CD8-positive, alpha-beta memory T cell (primary cell): ENCODE measurements around the gene CTNNA3. TPM values are rescaled to one million over a fixed set of nuclear protein-coding genes. Genes with fewer than 3 reads are reported as not detected.
A peak's percentile ranks its signal among the peaks of the same experiment; 100 is the strongest.
"Not testable (repeated sequence)": the region's sequence is repeated elsewhere in the genome, so short reads cannot be mapped to it uniquely, and the experiment has no call there.

Source experiments
- CTCF ChIA-PET: fragments of 350-600 bp; sonication (Branson Sonifier 250); formaldehyde crosslinking; loops from one replicate; lab custom pipeline; 2021; ENCODE audit warnings: antibody characterized with exemption; lab: Charles Lee
- POLR2A ChIA-PET: fragments of 350-600 bp; sonication (Branson Sonifier 250); formaldehyde crosslinking; loops from one replicate; lab custom pipeline; 2021; ENCODE audit warnings: antibody characterized with exemption; lab: Charles Lee
- DNase-seq, 5 donors: peaks; one replicate each; pipeline versions ENCODE4 v3.0.0 to v3.0.0-alpha.2; 2020 to 2022; ENCODE audit warnings: mixed read lengths in 1 of 5
- H3K27ac ChIP-seq: one replicate; pipeline ENCODE4 v1.7.0; 2013; ENCODE audit warnings: low read depth, mild to moderate bottlenecking, low read length, moderate library complexity
- H3K27me3 ChIP-seq: 2 replicates; pipeline ENCODE4 v1.7.0; 2013; ENCODE audit warnings: low read length, mild to moderate bottlenecking; ENCODE audit not compliant: insufficient read depth, poor library complexity, severe bottlenecking
- H3K36me3 ChIP-seq: 2 replicates; pipeline ENCODE4 v1.7.0; 2013; ENCODE audit warnings: mild to moderate bottlenecking, low read length, moderate library complexity; ENCODE audit not compliant: insufficient read depth
- H3K4me1 ChIP-seq: 2 replicates; pipeline ENCODE4 v1.7.0; 2013; ENCODE audit warnings: mild to moderate bottlenecking, low read length, moderate library complexity; ENCODE audit not compliant: insufficient read depth
- H3K4me3 ChIP-seq: 2 replicates; pipeline ENCODE4 v1.7.0; 2013; ENCODE audit warnings: mild to moderate bottlenecking, low read length
- H3K9me3 ChIP-seq: 2 replicates; pipeline ENCODE4 v1.7.0; 2013; ENCODE audit warnings: mild to moderate bottlenecking, low read length
- H3K27ac Mint-ChIP-seq, 8 donors: one replicate each; pipeline ENCODE4 v1.8.0; 2020 to 2021; ENCODE audit warnings: mixed read lengths in 8 of 8, mild to moderate bottlenecking in 6 of 8, inconsistent platforms in 3 of 8, moderate library complexity in 3 of 8
- H3K27me3 Mint-ChIP-seq, 2 donors: one replicate each; pipeline ENCODE4 v1.8.0; 2020 to 2021; ENCODE audit warnings: mixed read lengths in 2 of 2, mild to moderate bottlenecking in 1 of 2, moderate library complexity in 1 of 2
- H3K36me3 Mint-ChIP-seq, 3 donors: one replicate each; pipeline ENCODE4 v1.8.0; 2020 to 2021; ENCODE audit warnings: mixed read lengths in 3 of 3, inconsistent platforms in 1 of 3, mild to moderate bottlenecking in 1 of 3
- H3K4me1 Mint-ChIP-seq, 3 donors: one replicate each; pipeline ENCODE4 v1.8.0; 2020 to 2021; ENCODE audit warnings: mixed read lengths in 3 of 3, inconsistent platforms in 1 of 3, mild to moderate bottlenecking in 1 of 3
- H3K4me3 Mint-ChIP-seq, 7 donors: one replicate each; pipeline ENCODE4 v1.8.0; 2020 to 2021; ENCODE audit warnings: mixed read lengths in 7 of 7, mild to moderate bottlenecking in 6 of 7, moderate library complexity in 4 of 7, inconsistent platforms in 2 of 7
- H3K9me3 Mint-ChIP-seq, 5 donors: one replicate each; pipeline ENCODE4 v1.8.0; 2020 to 2022; ENCODE audit warnings: mixed read lengths in 5 of 5, mild to moderate bottlenecking in 3 of 5, moderate library complexity in 2 of 5, inconsistent platforms in 1 of 5
- polyA plus RNA-seq: library from polyadenylated mRNA; unstranded; fragments of 300-500 nt; fragmentation: Illumina TruSeq; gene quantifications from one replicate; pipeline ENCODE4 v1.2.3, GENCODE V29; 2021
- total RNA-seq, 2 experiments: library from RNA; stranded (reverse); gene quantifications; one replicate each; pipeline ENCODE4 v1.2.3, GENCODE V29; 2021

The CTNNA3 gene
- total and polyA plus RNA-seq, 3 experiments from 2014 or later, result 0.92 TPM; not detected in 2

DNA sequence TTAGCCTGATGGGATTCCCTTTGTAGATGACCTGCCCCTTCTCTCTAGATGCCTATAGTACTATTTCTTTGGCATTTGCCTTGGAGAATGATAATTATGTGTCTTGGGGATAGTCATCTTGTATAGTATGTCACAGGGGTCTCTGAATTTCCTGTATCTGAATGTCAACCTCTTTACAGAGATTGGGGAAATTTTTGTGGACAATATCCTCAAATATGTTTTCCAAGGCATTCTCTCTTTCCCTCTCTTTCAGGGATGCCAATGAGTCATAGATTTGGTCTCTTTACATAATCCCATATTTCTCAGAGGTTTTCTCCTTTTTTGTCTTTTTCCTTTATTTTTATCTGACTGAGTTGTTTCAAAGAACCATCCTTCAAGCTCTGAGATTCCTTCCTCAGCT, 99.4 kb downstream of the CTNNA3 start:
- H3K27ac ChIP-seq, result no peak overlapping the region
- H3K9me3 ChIP-seq, result no peaks in the 10 kb centered on the region
- no peaks in the 10 kb centered on the region for H3K4me1 ChIP-seq
- Mint-ChIP-seq H3K4me3 (no peak overlapping the region), H3K27me3 (peaks cover 11 to 24% of the 10 kb centered on the region in 2 donors), H3K9me3 (peaks cover 0 to 11% (median 10%) of the 10 kb centered on the region in 5 donors), H3K36me3 (peaks cover 0 to 13% (median 2%) of the 10 kb centered on the region in 3 donors), H3K4me1 (no peaks in the 10 kb centered on the region), H3K27ac (no peak overlapping the region)
- H3K4me3 ChIP-seq, result no peak overlapping the region
- CTCF ChIA-PET, result no interaction called here
- peaks cover 5% of the 10 kb centered on the region for H3K27me3 ChIP-seq
- H3K36me3 ChIP-seq, result no peaks in the 10 kb centered on the region
- POLR2A ChIA-PET, result no interaction called here
- DNase-seq, result no peak

- H3K27me3 Mint-ChIP-seq, result peaks cover 5 to 25% of the 10 kb centered on the region in 2 donors
- H3K9me3 Mint-ChIP-seq, result peaks cover 22 to 44% (median 44%) of the 10 kb centered on the region in 5 donors
- peaks cover 0 to 6% (median under 1%) of the 10 kb centered on the region in 3 donors for H3K36me3 Mint-ChIP-seq
- no peak overlapping the region for H3K27ac Mint-ChIP-seq
- H3K4me3 Mint-ChIP-seq, result no peak overlapping the region
- Histone ChIP-seq H3K27ac (no peak overlapping the region), H3K4me1 (no peaks in the 10 kb centered on the region), H3K9me3 (no peaks in the 10 kb centered on the region), H3K36me3 (no peaks in the 10 kb centered on the region), H3K27me3 (no peaks in the 10 kb centered on the region), H3K4me3 (no peak overlapping the region)
- H3K4me1 Mint-ChIP-seq, result no peaks in the 10 kb centered on the region
- POLR2A ChIA-PET, result no interaction called here
- CTCF ChIA-PET, result no interaction called here
- DNase-seq, result no peak
These were observed 108.2 kb downstream of the CTNNA3 start for GRCh38 chr10:67587771-67588170.

- ChIA-PET CTCF (no interaction called here), POLR2A (no interaction called here)
- DNase-seq, result no peak
- Histone ChIP-seq H3K4me3 (no peak overlapping the region), H3K27me3 (no peaks in the 10 kb centered on the region), H3K9me3 (no peaks in the 10 kb centered on the region), H3K4me1 (no peaks in the 10 kb centered on the region), H3K36me3 (no peaks in the 10 kb centered on the region), H3K27ac (no peak overlapping the region)
- Mint-ChIP-seq H3K4me3 (no peak overlapping the region), H3K9me3 (peaks cover 0 to 4% (median 2%) of the 10 kb centered on the region in 5 donors), H3K27me3 (no peaks in the 10 kb centered on the region), H3K27ac (peak overlapping the region in 1 of 8 donors; percentile 5), H3K4me1 (no peaks in the 10 kb centered on the region), H3K36me3 (no peaks in the 10 kb centered on the region)
These were observed 120.5 kb downstream of the CTNNA3 start for GRCh38 chr10:67575532-67575931.

DNA sequence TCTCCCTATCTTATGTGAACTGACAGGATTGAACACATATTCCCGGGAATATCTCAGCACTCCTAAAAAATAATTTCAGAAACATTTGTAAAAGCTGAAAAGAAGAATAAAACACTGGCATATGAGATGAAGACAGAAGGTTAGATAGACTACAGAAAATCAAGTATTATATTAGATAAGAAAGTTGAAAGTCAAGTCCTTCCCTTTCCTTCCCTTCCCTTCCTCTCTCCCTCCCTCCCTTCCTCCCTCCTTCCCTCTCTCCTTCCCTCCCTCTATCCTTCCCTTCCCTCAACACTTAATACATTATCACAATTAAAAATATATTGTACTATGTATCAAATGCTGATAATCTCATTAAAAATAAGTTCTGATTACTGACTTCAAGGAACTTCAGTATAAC, 122.5 kb downstream of the CTNNA3 start:
- no peak for DNase-seq
- Histone ChIP-seq H3K36me3 (no peaks in the 10 kb centered on the region), H3K27ac (no peak overlapping the region), H3K4me1 (no peaks in the 10 kb centered on the region), H3K4me3 (no peak overlapping the region), H3K27me3 (no peaks in the 10 kb centered on the region), H3K9me3 (no peaks in the 10 kb centered on the region)
- Mint-ChIP-seq H3K4me1 (no peaks in the 10 kb centered on the region), H3K9me3 (no peaks in the 10 kb centered on the region), H3K27me3 (no peaks in the 10 kb centered on the region), H3K27ac (no peak overlapping the region), H3K36me3 (no peaks in the 10 kb centered on the region), H3K4me3 (no peak overlapping the region)
- POLR2A ChIA-PET, result no interaction called here
- CTCF ChIA-PET, result no interaction called here

DNA sequence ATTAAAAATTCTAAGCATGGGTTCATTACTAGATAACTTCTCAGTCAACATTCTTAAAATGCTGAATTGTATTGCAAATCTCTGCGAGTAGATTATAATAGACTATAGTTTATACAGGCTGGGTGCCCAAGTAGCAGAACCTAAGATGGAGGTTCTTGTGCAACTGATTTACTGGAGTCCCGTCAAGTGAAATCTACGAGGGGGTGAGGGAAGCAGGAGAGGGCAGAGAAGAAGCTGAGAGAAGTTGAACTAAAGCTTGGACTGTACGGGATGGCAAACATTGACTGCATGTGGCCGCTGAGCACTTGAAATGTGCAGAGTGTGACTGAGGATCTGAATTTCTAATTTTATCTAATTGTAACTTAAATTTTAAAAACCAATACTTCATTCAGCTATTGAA, 124.5 kb downstream of the CTNNA3 start:
- H3K4me1 Mint-ChIP-seq, result no peaks in the 10 kb centered on the region
- no peak overlapping the region for H3K4me3 Mint-ChIP-seq
- no peak overlapping the region for H3K27ac Mint-ChIP-seq
- Histone ChIP-seq H3K9me3 (no peaks in the 10 kb centered on the region), H3K36me3 (no peaks in the 10 kb centered on the region), H3K27ac (no peak overlapping the region), H3K27me3 (no peaks in the 10 kb centered on the region), H3K4me1 (no peaks in the 10 kb centered on the region), H3K4me3 (no peak overlapping the region)
- no peaks in the 10 kb centered on the region for H3K36me3 Mint-ChIP-seq
- no peak for DNase-seq
- ChIA-PET CTCF (no interaction called here), POLR2A (no interaction called here)
- no peaks in the 10 kb centered on the region for H3K27me3 Mint-ChIP-seq
- no peaks in the 10 kb centered on the region for H3K9me3 Mint-ChIP-seq

- H3K36me3 ChIP-seq, DNase-seq, POLR2A ChIA-PET, H3K4me3 Mint-ChIP-seq, H3K27ac ChIP-seq, H3K9me3 ChIP-seq, H3K27me3 ChIP-seq, H3K4me3 ChIP-seq, H3K4me1 ChIP-seq, H3K27ac Mint-ChIP-seq, H3K4me1 Mint-ChIP-seq, CTCF ChIA-PET: not testable (repeated sequence)
- Mint-ChIP-seq H3K27me3 (peaks cover 4 to 20% of the 10 kb centered on the region in 2 donors), H3K36me3 (peaks cover 0 to 11% (median 0%) of the 10 kb centered on the region in 3 donors), H3K9me3 (peaks cover 0 to 20% (median 13%) of the 10 kb centered on the region in 5 donors)
These were observed 137.7 kb downstream of the CTNNA3 start for GRCh38 chr10:67558311-67558710.

DNA sequence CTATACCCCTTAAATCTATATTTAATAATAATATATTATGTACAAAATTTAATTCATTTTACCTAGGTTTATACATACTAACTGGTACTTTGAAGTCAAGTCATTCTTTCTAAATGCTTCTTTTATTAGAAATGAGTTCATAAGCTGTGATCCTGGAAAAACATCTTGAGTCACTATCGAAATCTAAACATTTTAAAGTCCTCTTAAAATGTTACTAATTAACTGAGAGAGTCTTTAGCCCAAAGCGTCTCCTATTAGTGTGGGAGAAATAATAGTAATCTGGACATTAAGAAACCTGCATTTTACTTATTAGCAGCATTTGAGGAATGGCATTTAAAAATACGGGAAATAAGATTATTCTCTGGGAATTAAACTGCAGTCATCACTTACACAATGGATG, 142.7 kb downstream of the CTNNA3 start:
- Mint-ChIP-seq H3K36me3 (peaks cover 0 to 8% (median 0%) of the 10 kb centered on the region in 3 donors), H3K4me1 (no peaks in the 10 kb centered on the region), H3K27me3 (peaks cover 6 to 17% of the 10 kb centered on the region in 2 donors), H3K27ac (no peak overlapping the region), H3K4me3 (no peak overlapping the region), H3K9me3 (peaks cover 0 to 20% (median 10%) of the 10 kb centered on the region in 5 donors)
- Histone ChIP-seq H3K9me3 (no peaks in the 10 kb centered on the region), H3K4me3 (no peak overlapping the region), H3K4me1 (no peaks in the 10 kb centered on the region), H3K27ac (no peak overlapping the region), H3K27me3 (no peaks in the 10 kb centered on the region), H3K36me3 (no peaks in the 10 kb centered on the region)
- ChIA-PET CTCF (no interaction called here), POLR2A (no interaction called here)
- no peak for DNase-seq

- Histone ChIP-seq H3K4me1 (no peaks in the 10 kb centered on the region), H3K4me3 (no peak overlapping the region), H3K27me3 (no peaks in the 10 kb centered on the region), H3K27ac (no peak overlapping the region), H3K9me3 (no peaks in the 10 kb centered on the region), H3K36me3 (no peaks in the 10 kb centered on the region)
- peaks cover 0 to 4% of the 10 kb centered on the region in 2 donors for H3K27me3 Mint-ChIP-seq
- H3K27ac Mint-ChIP-seq, result no peak overlapping the region
- CTCF ChIA-PET, result no interaction called here
- no peaks in the 10 kb centered on the region for H3K4me1 Mint-ChIP-seq
- H3K36me3 Mint-ChIP-seq, result no peaks in the 10 kb centered on the region
- POLR2A ChIA-PET, result interaction anchor here (0.6 kb wide), 1 partner anchor 390 kb away, joined by 4 read pairs; no protein-coding TSS in a partner anchor
- DNase-seq, result no peak
- no peak overlapping the region for H3K4me3 Mint-ChIP-seq
- H3K9me3 Mint-ChIP-seq, result peaks cover 0 to 12% (median 7%) of the 10 kb centered on the region in 5 donors
These were observed 145.1 kb downstream of the CTNNA3 start for GRCh38 chr10:67550838-67551402.
